Mucosa of descending colon (tissue), 3 donors: ENCODE results near the gene ANKHD1. TPM values are rescaled to one million over a fixed set of nuclear protein-coding genes. Genes with fewer than 3 reads are reported as not detected.

ENCODE experiments used
- ATAC-seq: fragments of 200-7000 bp; cut with Tn5 transposase; one replicate; pipeline ENCODE4 v1.9.1; 2020; ENCODE audit warnings: mild to moderate bottlenecking, moderate library complexity
- DNase-seq, 3 donors: peaks; one replicate each; pipeline ENCODE4 v3.0.0-alpha.2; 2020
- H3K36me3 ChIP-seq: fragments of 200-600 bp; one replicate; pipeline ENCODE4 v1.8.0; 2021; ENCODE audit warnings: low read depth, mild to moderate bottlenecking
- H3K4me1 ChIP-seq: fragments of 200-600 bp; one replicate; pipeline ENCODE4 v1.8.0; 2021; ENCODE audit warnings: low read depth, mild to moderate bottlenecking
- H3K4me3 ChIP-seq: fragments of 200-600 bp; one replicate; pipeline ENCODE4 v1.8.0; 2021; ENCODE audit warnings: mild to moderate bottlenecking
- H3K9me3 ChIP-seq: fragments of 200-600 bp; one replicate; pipeline ENCODE4 v1.8.0; 2021; ENCODE audit warnings: mild to moderate bottlenecking
- CTCF ChIP-seq: fragments of 200-600 bp; IDR thresholded peaks from one replicate; pipeline ENCODE4 v1.8.0; 2022; ENCODE audit warnings: antibody characterized with exemption, mild to moderate bottlenecking
- intact Hi-C, 2 donors: fragments of 100-400 bp; cut with DNase I in 1 of 2; cut with micrococcal nuclease in 1 of 2; formaldehyde crosslinking; loops; one replicate each; pipeline versions ENCODE4 v1.11.0 to v1.11.1; 2022; cut with DNase I, micrococcal nuclease
- total RNA-seq, 3 donors: library from RNA; stranded (reverse); fragmentation: NEBNext Ultra II Directional in 2 of 3; extraction: Animal tissue kit (Norgen Biotek cat#: 25700) in 2 of 3; gene quantifications; one replicate each; pipeline versions ENCODE4 v1.2.1 to v1.2.4, GENCODE V29; 2021 to 2023
- donor health status: DM: no; HTN: no; CAD: no; lungs with moderate emphysema.
- donor health status: DM: no; HTN: no; CAD: no.
- donor health status: DM: no; HTN: yes; CAD: no.

ANKHD1 gene
- total RNA-seq, 3 donors from 2014 or later, result 134 to 135 (median 134) TPM

- Histone ChIP-seq H3K36me3 (no peaks in the 10 kb centered on the region), H3K9me3 (no peaks in the 10 kb centered on the region), H3K4me3 (no peak overlapping the region), H3K4me1 (peaks cover 22% of the 10 kb centered on the region)
- no peak for TF ChIP-seq CTCF
- intact Hi-C loops, result loop anchor here in 1 of 2 donors (10.0 kb wide), 1 partner anchor 73 kb away; the partner anchor contains the start of genes CD14 and TMCO6
- DNase-seq, result no peak
- no peak for ATAC-seq
These were observed 160.3 kb downstream of the ANKHD1 start for GRCh38 chr5:140561753-140562523.

DNA sequence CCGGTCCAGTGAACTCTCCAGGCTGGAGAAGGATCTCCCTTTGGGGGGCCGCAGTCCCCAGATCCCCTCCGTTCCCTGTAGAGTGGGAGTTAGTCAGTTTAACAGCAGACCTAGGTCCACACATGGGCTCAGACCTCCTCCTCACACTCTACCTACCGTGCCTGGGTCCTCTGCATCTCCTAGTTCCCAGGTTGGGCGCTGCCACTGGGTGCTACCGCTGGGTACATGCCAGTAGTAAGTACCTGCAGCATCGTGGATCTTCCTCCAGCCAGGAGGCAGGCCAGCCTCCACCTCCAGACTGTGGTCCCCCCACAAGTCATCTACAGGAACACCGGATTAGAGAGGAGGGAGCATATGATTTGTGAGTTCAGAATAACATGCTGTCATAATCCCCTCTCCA is 162.0 kb downstream of the ANKHD1 start:
- Histone ChIP-seq H3K9me3 (no peaks in the 10 kb centered on the region), H3K36me3 (peaks cover 6% of the 10 kb centered on the region), H3K4me3 (peak overlapping the region; percentile 39), H3K4me1 (peaks cover 17% of the 10 kb centered on the region)
- ATAC-seq (no peak), DNase-seq (peak in 2 of 3 donors; percentile 40 to 64)
- intact Hi-C loops, result loop anchor here in 1 of 2 donors (10.0 kb wide), 1 partner anchor 71 kb away; the partner anchor contains the start of genes CD14 and TMCO6
- no peak for TF ChIP-seq CTCF

DNA sequence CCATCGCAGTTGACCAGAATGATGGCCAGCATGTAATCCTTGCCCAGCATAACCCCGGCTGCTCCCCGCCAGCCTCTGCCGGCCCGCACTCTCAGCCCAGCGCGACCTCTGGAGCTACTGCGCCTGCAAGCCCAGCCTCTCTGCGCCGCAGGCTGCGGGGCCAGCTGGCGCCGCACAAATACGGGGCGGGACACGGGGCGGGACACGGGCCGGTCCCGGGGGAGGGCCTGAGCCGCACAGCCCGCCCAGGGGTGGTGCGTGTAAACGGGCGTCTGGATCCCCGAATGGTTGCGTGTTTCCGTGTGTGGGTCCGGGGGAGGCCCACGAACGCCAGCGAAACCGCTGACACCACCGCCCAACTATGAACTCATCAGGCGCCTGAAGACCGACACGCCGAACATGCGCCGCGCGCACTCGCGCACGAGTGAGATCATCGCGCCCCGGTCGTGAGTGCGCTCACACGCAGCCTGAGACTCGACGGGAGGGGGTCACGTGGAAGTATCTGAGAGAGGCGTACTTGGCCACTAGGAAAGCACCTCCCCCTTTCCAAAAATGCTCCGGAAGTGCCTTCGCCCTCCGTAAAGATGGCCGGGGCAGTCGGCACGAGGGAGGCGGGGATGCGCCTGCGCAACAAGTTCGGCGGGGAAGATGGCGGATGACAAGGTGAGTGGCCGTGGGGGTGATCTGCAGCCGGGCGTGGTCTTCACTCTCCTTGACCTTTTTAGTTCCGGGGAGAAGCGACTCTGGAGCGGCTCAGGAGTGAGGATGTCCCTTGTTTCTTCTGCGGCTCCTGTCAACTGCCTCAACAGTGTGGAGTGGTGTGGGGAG is 162.8 kb downstream of the ANKHD1 start, which contains the start of the genes APBB3 and SLC35A4:
TSS of gene APBB3 (minus strand) at position 403 of the 828 bp plus-strand sequence. CDS start at position 50, 353 bp downstream.
TSS of gene SLC35A4 (plus strand) at position 633 of the 828 bp plus-strand sequence. CDS start 2,342 bp downstream, outside the sequence.
- peaks cover 18% of the 10 kb centered on the region for H3K4me1 ChIP-seq
- peak within 1 kb of the TSS; percentile 39 for H3K4me3 ChIP-seq
- DNase-seq, result peak; percentile 95 to 98 (median 96)
- ATAC-seq, result peak; percentile 93
- peaks cover 6% of the 10 kb centered on the region for H3K36me3 ChIP-seq
- intact Hi-C loops, result loop anchor here in 1 of 2 donors (10.0 kb wide), 1 partner anchor 70 kb away; the partner anchor contains the start of genes CD14 and TMCO6
- TF ChIP-seq CTCF, result no peak
- H3K9me3 ChIP-seq, result no peaks in the 10 kb centered on the region

GRCh38 chr5:140565024-140565779 is 163.6 kb downstream of the ANKHD1 start:
- DNase-seq (no peak), ATAC-seq (no peak)
- intact Hi-C loops, result loop anchor here in 1 of 2 donors (10.0 kb wide), 1 partner anchor 70 kb away; the partner anchor contains the start of genes CD14 and TMCO6
- TF ChIP-seq CTCF, result no peak
- H3K9me3 ChIP-seq, result no peaks in the 10 kb centered on the region
- peaks cover 6% of the 10 kb centered on the region for H3K36me3 ChIP-seq
- H3K4me3 ChIP-seq, result peak overlapping the region; percentile 39
- H3K4me1 ChIP-seq, result peaks cover 22% of the 10 kb centered on the region

GRCh38 chr5:140565780-140566095 is 164.1 kb downstream of the ANKHD1 start:
- Histone ChIP-seq H3K9me3 (no peaks in the 10 kb centered on the region), H3K4me3 (no peak overlapping the region), H3K4me1 (peaks cover 22% of the 10 kb centered on the region), H3K36me3 (peaks cover 6% of the 10 kb centered on the region)
- no peak for ATAC-seq
- TF ChIP-seq CTCF, result no peak
- intact Hi-C loops, result loop anchor here in 1 of 2 donors (10.0 kb wide), 1 partner anchor 69 kb away; the partner anchor contains the start of genes CD14 and TMCO6
- DNase-seq, result no peak
